Keratinocyte (primary cell): ENCODE data around the gene ZNF212. TPM values are rescaled to one million over a fixed set of nuclear protein-coding genes. Genes with fewer than 3 reads are reported as not detected.
A peak's percentile ranks its signal among the peaks of the same experiment; 100 is the strongest.
"Not testable (repeated sequence)": the region's sequence is repeated elsewhere in the genome, so short reads cannot be mapped to it uniquely, and the experiment has no call there.

ENCODE experiments used
- DNase-seq: peaks from one replicate; pipeline ENCODE4 v3.0.0-alpha.2; 2011; ENCODE audit warnings: low read depth, missing footprints, low spot score
- FAIRE-seq: peaks from 2 replicates; lab custom pipeline; 2011; peaks lifted over from hg19 to GRCh38; lab: Jason Lieb, UNC
- H2AFZ ChIP-seq: 2 replicates; pipeline ENCODE4 v1.6.0; 2012; ENCODE audit warnings: low read length, control low read depth, inconsistent platforms; ENCODE audit not compliant: control insufficient read depth
- H3K27ac ChIP-seq: 2 replicates; pipeline ENCODE4 v1.5.1; 2011; ENCODE audit warnings: low read length; ENCODE audit not compliant: control insufficient read depth, insufficient read depth
- H3K27me3 ChIP-seq: 3 replicates; pipeline ENCODE4 v1.6.0; 2011; ENCODE audit warnings: low read length; ENCODE audit not compliant: control insufficient read depth, insufficient read depth; ENCODE audit errors: extremely low read depth
- H3K36me3 ChIP-seq, 2 experiments: 2 replicates in 1 of 2; 3 replicates in 1 of 2; pipeline ENCODE4 v1.5.1; 2011; ENCODE audit warnings: low read length in 2 of 2, mild to moderate bottlenecking in 1 of 2; ENCODE audit not compliant: control insufficient read depth in 2 of 2, insufficient read depth in 2 of 2; ENCODE audit errors: extremely low read depth in 1 of 2
- H3K4me1 ChIP-seq: 3 replicates; pipeline ENCODE4 v1.5.1; 2011; ENCODE audit warnings: low read length; ENCODE audit not compliant: control insufficient read depth, insufficient read depth; ENCODE audit errors: extremely low read depth
- H3K4me2 ChIP-seq: 3 replicates; pipeline ENCODE4 v1.6.0; 2011; ENCODE audit warnings: low read depth, low read length; ENCODE audit not compliant: control insufficient read depth, insufficient read depth; ENCODE audit errors: extremely low read depth
- H3K4me3 ChIP-seq, 3 experiments: fragments of 200-600 bp in 1 of 3; sonication (generic) in 1 of 3; 2 replicates in 2 of 3; 3 replicates in 1 of 3; pipeline ENCODE4 v1.5.1; 2011 to 2016; ENCODE audit warnings: low read length in 3 of 3, mild to moderate bottlenecking in 3 of 3, control low read depth in 2 of 3, inconsistent platforms in 1 of 3, low read depth in 1 of 3, mixed read lengths in 1 of 3, mixed run types in 1 of 3, moderate library complexity in 1 of 3; ENCODE audit not compliant: control insufficient read depth in 2 of 3, insufficient read depth in 2 of 3; ENCODE audit errors: extremely low read depth in 1 of 3
- H3K79me2 ChIP-seq: 2 replicates; pipeline ENCODE4 v1.6.0; 2012; ENCODE audit warnings: low read length; ENCODE audit not compliant: control insufficient read depth, insufficient read depth
- H3K9ac ChIP-seq: 3 replicates; pipeline ENCODE4 v1.6.0; 2011; ENCODE audit warnings: low read length; ENCODE audit not compliant: control insufficient read depth, insufficient read depth; ENCODE audit errors: extremely low read depth
- H3K9me1 ChIP-seq: 3 replicates; pipeline ENCODE4 v1.6.0; 2011; ENCODE audit warnings: low read length; ENCODE audit not compliant: control insufficient read depth, insufficient read depth; ENCODE audit errors: extremely low read depth
- H3K9me3 ChIP-seq: 2 replicates; pipeline ENCODE4 v1.5.1; 2012; ENCODE audit warnings: low read depth, low read length; ENCODE audit not compliant: control insufficient read depth
- H4K20me1 ChIP-seq: 3 replicates; pipeline ENCODE4 v1.6.0; 2011; ENCODE audit warnings: low read length; ENCODE audit not compliant: control insufficient read depth, insufficient read depth; ENCODE audit errors: extremely low read depth
- EZH2 ChIP-seq: IDR thresholded peaks from one replicate; pipeline ENCODE4 v1.6.1; 2012; ENCODE audit warnings: inconsistent platforms, mild to moderate bottlenecking, low read length, moderate library complexity
- dilution Hi-C: fragments of 300-500 bp; cut with MboI; formaldehyde crosslinking; loops from one replicate; pipeline ENCODE4 v1.7.0; 2020; ENCODE audit warnings: low sequenced_read_pairs; ENCODE audit not compliant: extremely low pct_ligation_motif_present
- polyA plus RNA-seq, 5 experiments: library from polyadenylated mRNA; depleted of rRNA in 3 of 5; stranded (reverse) in 3 of 5; stranded (forward) in 1 of 5; unstranded in 1 of 5; fragments of >200 nt; gene quantifications; 1 replicate in 1 of 5; 2 replicates in 3 of 5; 3 replicates in 1 of 5; pipeline versions ENCODE4 v1.2.1 to v1.2.3, GENCODE V29; 2011 to 2012; ENCODE audit warnings: missing spikeins in 2 of 5, low read depth in 1 of 5, low replicate concordance in 1 of 5
- TF ChIP-seq, protein P1 (sequence below), 3 experiments: IDR thresholded peaks in 1 of 3; conservative IDR thresholded peaks in 1 of 3; optimal IDR thresholded peaks in 1 of 3; 2 replicates in 2 of 3; 3 replicates in 1 of 3; pipeline versions ENCODE3 to v1.5.1; 2011; ENCODE audit warnings: low read length in 3 of 3, mild to moderate bottlenecking in 3 of 3, moderate library complexity in 2 of 3, control low read depth in 1 of 3, inconsistent platforms in 1 of 3; ENCODE audit not compliant: insufficient read depth in 2 of 3; ENCODE audit errors: extremely low read depth in 1 of 3

The ZNF212 gene
- polyA plus RNA-seq, 1 donor (not counting 4 experiments of a cell fraction or from before 2014, with no cell fraction given) = 3.8 TPM

DNA sequence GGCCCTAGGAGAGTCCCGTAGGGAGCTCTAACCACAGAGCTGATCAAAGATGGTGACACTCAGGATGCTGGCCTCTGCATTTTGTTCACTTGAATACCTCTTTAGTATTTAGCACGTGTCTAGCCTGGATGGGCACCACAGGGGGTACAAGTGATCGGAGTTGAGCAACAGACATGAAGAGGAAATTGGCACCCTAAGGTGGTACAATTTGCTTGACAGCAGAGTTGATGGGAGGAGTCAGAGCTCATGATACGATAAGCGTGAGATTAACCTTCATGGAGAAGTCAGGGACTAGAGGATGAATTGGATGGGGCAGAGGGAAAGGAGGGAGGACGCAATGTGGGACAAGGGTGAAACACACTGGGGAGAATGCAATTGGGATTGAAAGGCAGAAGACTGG is 9.9 kb upstream of the ZNF212 start:
- Histone ChIP-seq H3K27ac (no peak overlapping the region), H4K20me1 (no peaks in the 10 kb centered on the region), H3K79me2 (no peaks in the 10 kb centered on the region), H3K36me3 (peaks cover 6 to 8% of the 10 kb centered on the region in 2 experiments), H3K27me3 (no peaks in the 10 kb centered on the region), H3K4me2 (no peak overlapping the region), H3K4me1 (peaks cover 25% of the 10 kb centered on the region), H3K9ac (no peak overlapping the region), H3K9me3 (no peaks in the 10 kb centered on the region), H3K9me1 (no peaks in the 10 kb centered on the region), H3K4me3 (no peak overlapping the region), H2AFZ (no peak overlapping the region)
- DNase-seq (no peak), FAIRE-seq (no peak)
- no peak for TF ChIP-seq EZH2
- dilution Hi-C loops = no loop called here

DNA sequence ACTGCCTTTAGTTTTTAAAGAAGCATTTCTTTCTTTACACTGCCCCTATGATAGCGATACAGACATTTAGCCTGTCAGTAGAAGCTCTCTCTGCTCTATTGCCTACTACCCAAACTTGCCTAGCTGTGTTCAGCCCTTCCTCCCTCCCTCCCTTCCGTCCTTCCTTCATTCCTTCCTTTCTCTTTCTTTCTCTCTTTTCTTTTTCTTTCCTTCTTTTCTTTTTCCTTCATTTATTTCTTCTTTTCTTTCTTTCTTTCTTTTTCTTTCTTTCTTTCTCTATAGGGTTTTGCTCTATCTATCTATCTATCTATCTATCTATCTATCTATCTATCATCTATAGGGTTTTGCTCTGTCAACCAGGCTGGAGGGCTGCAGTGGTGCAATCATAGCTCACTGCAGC is 7.1 kb upstream of the ZNF212 start:
- H3K27ac ChIP-seq = peak overlapping the region; percentile 98
- no peak overlapping the region for H2AFZ ChIP-seq
- FAIRE-seq = no peak

DNA sequence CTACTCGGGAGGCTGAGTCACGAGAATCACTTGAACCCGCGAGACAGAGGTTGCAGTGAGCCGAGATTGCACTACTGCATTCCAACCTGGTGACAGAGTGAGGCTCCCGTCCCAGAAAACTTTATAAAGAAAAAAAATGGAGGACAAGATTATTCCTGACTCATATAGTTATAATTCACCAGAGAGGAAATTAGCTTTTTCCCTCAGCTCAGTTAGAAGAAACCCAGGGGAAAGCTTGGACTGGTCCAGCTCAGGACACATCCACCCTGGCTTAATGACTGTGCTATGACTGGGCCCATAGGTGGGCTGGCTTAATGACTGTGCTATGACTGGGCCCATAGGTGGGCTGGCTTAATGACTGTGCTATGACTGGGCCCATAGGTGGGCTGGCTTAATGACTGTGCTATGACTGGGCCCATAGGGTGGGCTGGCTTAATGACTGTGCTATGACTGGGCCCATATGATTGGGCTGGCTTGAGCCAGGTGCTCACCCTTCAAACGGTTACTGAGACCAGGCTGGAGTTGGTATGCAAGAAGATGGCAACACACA is 5.7 kb upstream of the ZNF212 start:
- H3K36me3 ChIP-seq, H3K9me1 ChIP-seq, H3K79me2 ChIP-seq, H4K20me1 ChIP-seq, H3K9me3 ChIP-seq, H3K27me3 ChIP-seq, H2AFZ ChIP-seq, dilution Hi-C loops, H3K4me3 ChIP-seq: not testable (repeated sequence)
- DNase-seq (peak; percentile 92), FAIRE-seq (peak; percentile 84)
- Histone ChIP-seq H3K9ac (peak overlapping the region; percentile 20), H3K4me2 (peak overlapping the region; percentile 88), H3K27ac (peak overlapping the region; percentile 98), H3K4me1 (peaks cover 29% of the 10 kb centered on the region)

More for the DNA sequence above, 7.1 kb upstream of the ZNF212 start:
- H4K20me1 ChIP-seq = no peaks in the 10 kb centered on the region
- no peaks in the 10 kb centered on the region for H3K79me2 ChIP-seq
- H3K9me1 ChIP-seq = no peaks in the 10 kb centered on the region
- dilution Hi-C loops = no loop called here
- H3K27me3 ChIP-seq = no peaks in the 10 kb centered on the region
- H3K4me3 ChIP-seq = peak overlapping the region in 1 of 3 experiments; percentile 15
- no peaks in the 10 kb centered on the region for H3K36me3 ChIP-seq
- DNase-seq = no peak
- peak overlapping the region; percentile 54 for H3K4me2 ChIP-seq
- TF ChIP-seq, protein P1, sequence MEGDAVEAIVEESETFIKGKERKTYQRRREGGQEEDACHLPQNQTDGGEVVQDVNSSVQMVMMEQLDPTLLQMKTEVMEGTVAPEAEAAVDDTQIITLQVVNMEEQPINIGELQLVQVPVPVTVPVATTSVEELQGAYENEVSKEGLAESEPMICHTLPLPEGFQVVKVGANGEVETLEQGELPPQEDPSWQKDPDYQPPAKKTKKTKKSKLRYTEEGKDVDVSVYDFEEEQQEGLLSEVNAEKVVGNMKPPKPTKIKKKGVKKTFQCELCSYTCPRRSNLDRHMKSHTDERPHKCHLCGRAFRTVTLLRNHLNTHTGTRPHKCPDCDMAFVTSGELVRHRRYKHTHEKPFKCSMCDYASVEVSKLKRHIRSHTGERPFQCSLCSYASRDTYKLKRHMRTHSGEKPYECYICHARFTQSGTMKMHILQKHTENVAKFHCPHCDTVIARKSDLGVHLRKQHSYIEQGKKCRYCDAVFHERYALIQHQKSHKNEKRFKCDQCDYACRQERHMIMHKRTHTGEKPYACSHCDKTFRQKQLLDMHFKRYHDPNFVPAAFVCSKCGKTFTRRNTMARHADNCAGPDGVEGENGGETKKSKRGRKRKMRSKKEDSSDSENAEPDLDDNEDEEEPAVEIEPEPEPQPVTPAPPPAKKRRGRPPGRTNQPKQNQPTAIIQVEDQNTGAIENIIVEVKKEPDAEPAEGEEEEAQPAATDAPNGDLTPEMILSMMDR (optimal IDR thresholded peaks at IDR 0.05 in 1 of 3, IDR thresholded peaks at IDR 0.05 in 1 of 3, conservative IDR thresholded peaks at IDR 0.05 in 1 of 3; ENCODE audit: extremely low read depth in 1 of 3, insufficient read depth in 2 of 3, low read length in 3 of 3) = no peak
- TF ChIP-seq EZH2 = no peak
- H3K9me3 ChIP-seq = no peaks in the 10 kb centered on the region
- peaks cover 29% of the 10 kb centered on the region for H3K4me1 ChIP-seq
- H3K9ac ChIP-seq = no peak overlapping the region
